Measurements from ENCODE around the gene LRRN2.

The LRRN2 gene

GRCh38 chr1:204653590-204654340 is 31.8 kb downstream of the LRRN2 start:
- in situ Hi-C loops (cut with MboI; ENCODE audit: low sequenced_read_pairs, unreplicated experiment): no loop called here
- DNase-seq (ENCODE audit: low spot score): no peak
- no peak for TF ChIP-seq CTCF (IDR thresholded peaks at IDR 0.05; ENCODE audit: borderline replicate concordance, control extremely low read depth, extremely low read depth, insufficient read depth, missing control alignments)

- in situ Hi-C loops (cut with MboI; ENCODE audit: low sequenced_read_pairs, unreplicated experiment): no loop called here
- DNase-seq (ENCODE audit: low spot score): no peak
- TF ChIP-seq CTCF (IDR thresholded peaks at IDR 0.05; ENCODE audit: borderline replicate concordance, control extremely low read depth, extremely low read depth, insufficient read depth, missing control alignments): no peak
These were observed 33.0 kb downstream of the LRRN2 start for GRCh38 chr1:204652497-204652896.

- no peak for TF ChIP-seq CTCF (IDR thresholded peaks at IDR 0.05; ENCODE audit: borderline replicate concordance, control extremely low read depth, extremely low read depth, insufficient read depth, missing control alignments)
- in situ Hi-C loops (cut with MboI; ENCODE audit: low sequenced_read_pairs, unreplicated experiment): no loop called here
- no peak for DNase-seq (ENCODE audit: low spot score)
These were observed 33.6 kb downstream of the LRRN2 start for GRCh38 chr1:204651843-204652421.

- TF ChIP-seq CTCF (IDR thresholded peaks at IDR 0.05; ENCODE audit: borderline replicate concordance, control extremely low read depth, extremely low read depth, insufficient read depth, missing control alignments): no peak
- in situ Hi-C loops (cut with MboI; ENCODE audit: low sequenced_read_pairs, unreplicated experiment): no loop called here
- no peak for DNase-seq (ENCODE audit: low spot score)
These were observed 34.5 kb downstream of the LRRN2 start for GRCh38 chr1:204650911-204651570.

GRCh38 chr1:204649721-204650521 is 35.6 kb downstream of the LRRN2 start:
- in situ Hi-C loops (cut with MboI; ENCODE audit: low sequenced_read_pairs, unreplicated experiment): no loop called here
- TF ChIP-seq CTCF (IDR thresholded peaks at IDR 0.05; ENCODE audit: borderline replicate concordance, control extremely low read depth, extremely low read depth, insufficient read depth, missing control alignments): no peak
- DNase-seq (ENCODE audit: low spot score): no peak

GRCh38 chr1:204648576-204648975 is 37.0 kb downstream of the LRRN2 start:
- TF ChIP-seq CTCF (IDR thresholded peaks at IDR 0.05; ENCODE audit: borderline replicate concordance, control extremely low read depth, extremely low read depth, insufficient read depth, missing control alignments): no peak
- DNase-seq (ENCODE audit: low spot score): no peak
- in situ Hi-C loops (cut with MboI; ENCODE audit: low sequenced_read_pairs, unreplicated experiment): no loop called here
